Aorta (tissue), 5 donors: ENCODE results near the gene NRP2. TPM values are rescaled to one million over a fixed set of nuclear protein-coding genes. Genes with fewer than 3 reads are reported as not detected.
A peak's percentile ranks its signal among the peaks of the same experiment; 100 is the strongest.

Source experiments
- ATAC-seq: fragments of 200-7000 bp; cut with Tn5 transposase; one replicate; pipeline ENCODE4 v1.9.1; 2022; ENCODE audit warnings: moderate library complexity; ENCODE audit not compliant: low FRiP score
- DNase-seq, 2 donors: peaks; one replicate each; pipeline ENCODE4 v3.0.0-alpha.2; 2020
- H3K27ac ChIP-seq, 2 donors: one replicate each; pipeline ENCODE4 v1.5.1; 2013; ENCODE audit warnings: low read length in 2 of 2, mild to moderate bottlenecking in 2 of 2, moderate library complexity in 2 of 2, control low read depth in 1 of 2, inconsistent platforms in 1 of 2, low read depth in 1 of 2
- H3K27me3 ChIP-seq, 2 donors: one replicate each; pipeline ENCODE4 v1.6.1; 2013; ENCODE audit warnings: control low read depth in 1 of 2, low read length in 1 of 2, mild to moderate bottlenecking in 1 of 2, moderate library complexity in 1 of 2; ENCODE audit not compliant: insufficient read depth in 2 of 2, control insufficient read depth in 1 of 2
- H3K36me3 ChIP-seq, 2 donors: one replicate each; pipeline ENCODE4 v1.6.1; 2013; ENCODE audit warnings: control low read depth in 1 of 2, low read length in 1 of 2, mild to moderate bottlenecking in 1 of 2; ENCODE audit not compliant: insufficient read depth in 2 of 2, control insufficient read depth in 1 of 2
- H3K4me1 ChIP-seq, 2 donors: one replicate each; pipeline ENCODE4 v1.6.1; 2013; ENCODE audit warnings: low read length in 2 of 2, control low read depth in 1 of 2, mild to moderate bottlenecking in 1 of 2, moderate library complexity in 1 of 2; ENCODE audit not compliant: insufficient read depth in 2 of 2, control insufficient read depth in 1 of 2
- H3K4me3 ChIP-seq, 2 donors: one replicate each; pipeline ENCODE4 v1.5.1; 2013; ENCODE audit warnings: low read length in 2 of 2, control low read depth in 1 of 2, mild to moderate bottlenecking in 1 of 2
- H3K9me3 ChIP-seq: one replicate; pipeline ENCODE4 v1.6.1; 2013; ENCODE audit warnings: mild to moderate bottlenecking, low read length; ENCODE audit not compliant: control insufficient read depth
- whole genome bisulfite sequencing, 2 donors: extraction: QIAGEN DNeasy Blood & Tissue Kit; methylation state at CpG; one replicate each; pipeline ENCODE4 v1.1.7; 2013; 5-methylcytosine and 5-hydroxymethylcytosine counted together
- intact Hi-C, 2 donors: fragments of 100-400 bp; cut with DNase I; formaldehyde crosslinking; loops; one replicate each; pipeline versions ENCODE4 v1.14.2 to v1.15.0; 2022
- polyA plus RNA-seq, 2 donors: library from polyadenylated mRNA; stranded (reverse); fragments of 200-250 nt; gene quantifications; one replicate each; pipeline ENCODE4 v1.2.3, GENCODE V29; 2013
- total RNA-seq, 2 donors: library from RNA; stranded (reverse); fragmentation: NEBNext Ultra II Directional; extraction: Animal tissue kit (Norgen Biotek cat#: 25700); gene quantifications; one replicate each; pipeline ENCODE4 v1.2.1, GENCODE V29; 2021
- donor health status: healthy with polysubstance abuse.
- donor health status: Bipolar disorder and iron deficiency.
- donor health status: DM: no; HTN: no; CAD: no.
- donor health status: DM: no; HTN: no; CAD: no.
- donor health status: DM: yes; HTN: yes; CAD: no.

The NRP2 gene
- total and polyA plus RNA-seq, 4 donors = 13.6 to 67.3 (median 28.5) TPM

DNA sequence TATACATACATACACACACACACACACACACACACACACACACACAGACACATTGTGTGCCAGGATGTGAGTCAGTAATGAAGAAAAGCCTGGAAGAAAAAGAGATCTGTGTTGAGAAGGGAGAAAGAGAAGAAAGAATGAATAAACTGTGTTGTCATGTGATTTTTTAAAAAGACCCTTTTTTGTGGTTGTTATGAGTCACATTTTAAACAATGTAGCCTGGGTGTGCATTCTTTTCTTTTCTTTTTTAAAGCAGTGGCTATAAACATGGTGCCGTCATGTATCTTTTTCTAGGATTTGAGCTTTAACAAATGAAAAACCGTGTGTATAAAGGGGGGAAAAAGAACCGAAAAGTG lies 87.2 kb downstream of the NRP2 start:
- Histone ChIP-seq H3K27me3 (no peaks in the 10 kb centered on the region), H3K9me3 (no peaks in the 10 kb centered on the region), H3K4me3 (no peak overlapping the region), H3K36me3 (peaks cover 0 to 7% of the 10 kb centered on the region in 2 donors), H3K27ac (no peak overlapping the region), H3K4me1 (peaks cover 0 to 2% of the 10 kb centered on the region in 2 donors)
- ATAC-seq = no peak
- intact Hi-C loops = loop anchor here (5.0 kb wide), 1 partner anchor 118 kb away; no protein-coding TSS in a partner anchor
- 17 to 19% methylated on average over 3 of the region's 3 CpGs for WGBS, 2 donors
- no peak for DNase-seq

DNA sequence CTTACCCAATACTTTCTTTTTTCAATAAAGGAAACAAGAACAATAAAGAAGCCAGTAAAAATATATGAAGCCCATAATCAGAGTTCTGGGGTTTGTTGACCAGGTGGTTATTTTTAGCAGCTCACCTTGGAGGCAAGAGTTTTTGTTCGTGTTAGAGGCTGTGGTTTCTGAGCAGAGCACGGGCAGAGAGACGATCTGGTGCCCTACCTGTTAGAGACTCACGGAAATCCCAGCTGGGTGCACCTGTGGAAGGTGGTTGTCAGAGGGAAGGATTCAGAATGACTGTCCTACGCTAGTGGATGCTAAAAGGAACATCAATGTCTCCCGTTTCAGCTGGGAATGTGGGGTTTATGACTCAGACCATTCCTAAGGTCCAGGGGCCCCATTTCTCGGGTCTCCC lies 87.6 kb downstream of the NRP2 start:
- Histone ChIP-seq H3K27me3 (no peaks in the 10 kb centered on the region), H3K36me3 (peaks cover 0 to 7% of the 10 kb centered on the region in 2 donors), H3K9me3 (no peaks in the 10 kb centered on the region), H3K27ac (no peak overlapping the region), H3K4me1 (peaks cover 0 to 2% of the 10 kb centered on the region in 2 donors), H3K4me3 (no peak overlapping the region)
- intact Hi-C loops = loop anchor here (5.0 kb wide), 1 partner anchor 117 kb away; no protein-coding TSS in a partner anchor
- DNase-seq (no peak), ATAC-seq (no peak)
- WGBS, 2 donors = 60 to 66% methylated on average over 7 of the region's 7 CpGs

DNA sequence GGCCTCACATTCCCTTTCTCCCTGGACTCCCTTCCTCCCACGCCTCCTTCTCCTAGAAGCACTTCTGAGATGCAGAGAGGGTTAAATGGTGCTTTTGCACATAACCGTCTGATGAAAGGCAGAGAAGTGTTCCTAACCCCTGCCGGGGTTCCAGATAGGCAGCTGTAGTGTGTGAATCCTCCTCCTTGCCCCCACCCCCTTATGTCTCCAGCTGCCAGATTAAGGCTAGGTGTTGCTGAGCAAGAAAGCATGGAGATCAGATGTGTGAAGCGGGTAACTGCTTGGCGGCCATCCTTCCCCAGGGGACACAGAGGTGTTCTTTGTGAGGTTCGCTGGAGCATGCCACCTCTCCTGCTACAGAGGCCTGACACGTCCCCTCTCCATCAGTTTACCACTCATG lies 88.3 kb downstream of the NRP2 start:
- H3K27me3 ChIP-seq = no peaks in the 10 kb centered on the region
- intact Hi-C loops = no loop called here
- H3K9me3 ChIP-seq = no peaks in the 10 kb centered on the region
- ATAC-seq (no peak), DNase-seq (no peak)
- peaks cover 0 to 7% of the 10 kb centered on the region in 2 donors for H3K36me3 ChIP-seq
- H3K4me1 ChIP-seq = peaks cover 0 to 2% of the 10 kb centered on the region in 2 donors
- H3K4me3 ChIP-seq = no peak overlapping the region
- H3K27ac ChIP-seq = no peak overlapping the region
- 88 to 90% methylated on average over 7 of the region's 7 CpGs for WGBS, 2 donors

DNA sequence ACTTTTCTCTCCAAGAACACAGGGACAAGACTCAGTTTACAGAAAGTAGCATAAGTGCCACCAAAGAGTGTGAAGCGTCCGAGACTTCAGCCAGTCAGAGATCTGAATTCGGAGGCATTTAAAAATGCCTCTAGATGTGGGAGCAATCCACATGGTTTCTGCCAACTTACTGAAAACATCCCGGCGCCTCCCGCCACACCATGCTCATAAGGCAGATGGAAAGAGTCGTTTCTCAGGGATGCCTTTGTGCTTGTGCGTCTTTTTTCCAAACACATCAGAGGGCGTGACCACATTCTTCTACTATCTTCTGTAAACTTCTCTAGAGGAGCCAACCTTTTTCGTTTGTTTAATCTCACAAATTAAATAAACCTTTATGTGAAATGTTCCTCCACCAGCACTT lies 88.7 kb downstream of the NRP2 start:
- WGBS, 2 donors = 80 to 83% methylated on average over 10 of the region's 10 CpGs
- H3K36me3 ChIP-seq = peaks cover 0 to 6% of the 10 kb centered on the region in 2 donors
- no peak overlapping the region for H3K4me3 ChIP-seq
- no peak for DNase-seq
- peaks cover 0 to 2% of the 10 kb centered on the region in 2 donors for H3K4me1 ChIP-seq
- intact Hi-C loops = no loop called here
- ATAC-seq = no peak
- H3K9me3 ChIP-seq = no peaks in the 10 kb centered on the region
- no peak overlapping the region for H3K27ac ChIP-seq
- no peaks in the 10 kb centered on the region for H3K27me3 ChIP-seq

DNA sequence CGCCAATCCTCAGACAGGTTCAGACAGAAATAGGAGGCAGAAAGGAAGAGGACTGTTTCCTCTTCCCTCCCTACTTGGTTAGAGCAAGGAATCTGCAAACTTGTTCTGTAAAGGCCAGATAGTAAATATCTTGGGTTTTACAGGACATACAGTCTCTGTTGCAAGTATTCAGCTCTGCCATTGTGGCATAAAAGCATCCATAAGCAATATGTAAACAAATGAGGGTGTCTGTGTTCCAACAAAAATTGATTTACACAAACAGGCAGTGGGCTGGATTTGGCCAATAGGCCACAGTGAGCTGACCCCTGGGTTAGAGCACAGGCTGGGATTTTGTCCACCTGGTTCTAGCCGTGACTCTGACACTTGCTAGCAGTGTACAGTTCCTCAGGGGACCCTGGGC lies 89.4 kb downstream of the NRP2 start:
- peaks cover 0 to 3% of the 10 kb centered on the region in 2 donors for H3K36me3 ChIP-seq
- ATAC-seq (no peak), DNase-seq (no peak)
- peaks cover 0 to 2% of the 10 kb centered on the region in 2 donors for H3K4me1 ChIP-seq
- intact Hi-C loops = no loop called here
- no peaks in the 10 kb centered on the region for H3K27me3 ChIP-seq
- WGBS, 2 donors = 97 to 100% methylated on average over 2 of the region's 2 CpGs
- no peak overlapping the region for H3K27ac ChIP-seq
- no peaks in the 10 kb centered on the region for H3K9me3 ChIP-seq
- H3K4me3 ChIP-seq = no peak overlapping the region

DNA sequence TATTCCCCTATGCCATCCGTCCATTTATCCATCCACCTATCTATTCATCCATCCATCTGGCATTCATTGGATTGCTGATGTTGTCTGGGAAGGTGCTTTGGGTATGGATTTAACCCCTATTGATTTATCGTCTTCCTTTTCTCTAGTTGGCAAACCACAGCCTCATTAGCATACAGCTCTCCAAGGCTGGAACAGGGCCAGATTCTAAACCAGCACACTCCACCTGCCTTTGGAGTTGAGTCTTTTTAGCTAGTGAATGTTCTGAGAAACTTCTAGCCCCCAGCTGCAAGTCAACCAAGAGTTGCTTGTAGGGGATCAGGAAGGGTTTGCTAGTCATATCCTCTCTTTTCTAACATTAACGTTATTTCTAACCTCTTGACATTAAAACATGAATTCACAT lies 90.7 kb downstream of the NRP2 start:
- no peak overlapping the region for H3K4me3 ChIP-seq
- no peak for ATAC-seq
- no peak overlapping the region for H3K27ac ChIP-seq
- 75 to 83% methylated on average over 3 of the region's 3 CpGs for WGBS, 2 donors
- intact Hi-C loops = no loop called here
- H3K4me1 ChIP-seq = peaks cover 0 to 2% of the 10 kb centered on the region in 2 donors
- no peaks in the 10 kb centered on the region for H3K27me3 ChIP-seq
- no peaks in the 10 kb centered on the region for H3K9me3 ChIP-seq
- H3K36me3 ChIP-seq = peaks cover 0 to 2% of the 10 kb centered on the region in 2 donors
- DNase-seq = no peak

DNA sequence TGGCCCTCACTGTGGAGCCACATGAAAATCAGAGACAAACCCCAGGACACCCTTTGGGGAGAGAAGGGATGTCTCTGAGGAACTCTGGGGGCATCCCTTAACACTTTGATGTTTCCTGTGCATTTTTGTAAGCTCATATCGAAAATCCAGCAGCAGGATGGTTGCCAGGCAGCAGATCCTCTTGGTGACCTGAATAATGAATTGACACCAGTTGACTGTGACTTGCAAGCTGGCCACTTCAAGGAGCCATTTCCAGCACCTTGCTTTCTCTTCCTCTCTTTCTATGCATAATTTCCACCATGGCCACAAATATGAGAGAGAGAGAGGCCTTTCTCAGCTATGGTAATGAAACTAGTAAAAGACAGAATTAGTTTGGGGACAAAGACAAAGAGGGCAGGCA lies 91.7 kb downstream of the NRP2 start:
- no peak for ATAC-seq
- peaks cover 0 to 2% of the 10 kb centered on the region in 2 donors for H3K4me1 ChIP-seq
- no peaks in the 10 kb centered on the region for H3K36me3 ChIP-seq
- H3K9me3 ChIP-seq = no peaks in the 10 kb centered on the region
- WGBS, 2 donors = 87 to 91% methylated on average over 1 of the region's 1 CpG
- no peaks in the 10 kb centered on the region for H3K27me3 ChIP-seq
- intact Hi-C loops = no loop called here
- DNase-seq = no peak
- no peak overlapping the region for H3K4me3 ChIP-seq
- H3K27ac ChIP-seq = no peak overlapping the region

DNA sequence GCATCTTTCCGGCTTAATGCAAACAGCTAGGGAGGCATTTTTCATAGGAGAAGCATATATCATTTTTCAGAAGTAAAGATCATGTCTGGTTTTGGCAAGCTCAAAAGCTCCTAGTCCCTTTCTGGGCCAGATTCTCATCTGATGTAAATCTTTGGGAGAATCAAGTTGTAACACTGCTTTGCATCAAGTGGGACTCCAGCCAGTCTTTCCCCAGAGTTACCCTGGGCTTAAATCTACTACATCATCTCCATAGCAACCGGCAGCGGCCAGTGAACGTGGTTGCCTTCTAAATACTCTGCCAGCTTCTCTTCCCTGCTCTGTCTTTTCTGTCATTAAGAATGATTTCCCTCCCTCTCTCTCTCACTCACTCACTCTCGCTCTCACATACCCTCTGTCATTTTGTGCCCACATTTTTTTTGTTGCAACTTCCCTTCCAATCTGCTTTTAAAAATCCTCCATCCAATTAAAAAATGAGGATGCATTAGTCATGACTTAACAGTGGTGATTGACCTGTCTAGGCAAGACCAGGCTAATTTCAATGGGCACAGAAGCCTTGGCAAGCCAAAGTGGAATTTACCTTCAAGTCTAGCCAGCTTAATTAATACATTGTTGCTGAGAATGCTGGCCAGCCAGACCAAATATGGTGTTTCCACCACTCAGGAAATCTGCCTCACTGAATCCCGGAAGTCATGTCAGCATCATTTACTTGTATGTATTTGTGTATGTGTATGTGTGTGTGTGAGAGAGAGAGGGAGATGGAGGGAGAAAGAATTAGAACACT lies 93.0 kb downstream of the NRP2 start:
- Histone ChIP-seq H3K27ac (no peak overlapping the region), H3K4me1 (no peaks in the 10 kb centered on the region), H3K4me3 (no peak overlapping the region), H3K9me3 (no peaks in the 10 kb centered on the region), H3K36me3 (no peaks in the 10 kb centered on the region), H3K27me3 (no peaks in the 10 kb centered on the region)
- DNase-seq (no peak), ATAC-seq (no peak)
- 25 to 34% methylated on average over 6 of the region's 6 CpGs for WGBS, 2 donors
- intact Hi-C loops = no loop called here

DNA sequence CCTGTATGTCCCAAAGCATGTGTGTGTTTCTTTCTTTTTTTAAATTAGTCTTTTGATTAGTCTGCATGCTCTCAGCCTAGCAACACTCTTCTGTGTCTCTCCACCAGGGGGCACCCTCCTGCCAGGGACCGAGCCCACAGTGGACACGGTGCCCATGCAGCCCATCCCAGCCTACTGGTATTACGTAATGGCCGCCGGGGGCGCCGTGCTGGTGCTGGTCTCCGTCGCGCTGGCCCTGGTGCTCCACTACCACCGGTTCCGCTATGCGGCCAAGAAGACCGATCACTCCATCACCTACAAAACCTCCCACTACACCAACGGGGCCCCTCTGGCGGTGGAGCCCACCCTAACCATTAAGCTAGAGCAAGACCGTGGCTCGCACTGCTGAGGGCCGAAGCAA lies 93.8 kb downstream of the NRP2 start:
- WGBS, 2 donors = 55 to 66% methylated on average over 19 of the region's 19 CpGs
- H3K4me1 ChIP-seq = no peaks in the 10 kb centered on the region

More for the DNA sequence above, 93.8 kb downstream of the NRP2 start:
- Histone ChIP-seq H3K9me3 (no peaks in the 10 kb centered on the region), H3K4me3 (no peak overlapping the region), H3K27me3 (no peaks in the 10 kb centered on the region), H3K36me3 (no peaks in the 10 kb centered on the region), H3K27ac (no peak overlapping the region)
- intact Hi-C loops = loop anchor here in 1 of 2 donors (2.0 kb wide), 1 partner anchor 151 kb away; no protein-coding TSS in a partner anchor
- ATAC-seq (peak; percentile 54), DNase-seq (peak in 1 of 2 donors; percentile 57)
